PC-9 (cell line): ENCODE measurements around the gene SLC25A1.

Experiments
- EZH2 ChIP-seq: fragments of 200-600 bp; sonication (generic); IDR thresholded peaks from 2 replicates; pipeline ENCODE4 v1.8.0; 2017; ENCODE audit warnings: antibody characterized with exemption, low read depth
- TF ChIP-seq, protein P1 (sequence below): fragments of 200-600 bp; sonication (generic); conservative IDR thresholded peaks from 2 replicates; pipeline ENCODE4 v1.6.1; 2017; ENCODE audit warnings: mixed run types, antibody characterized with exemption, mild to moderate bottlenecking, moderate library complexity

DNA sequence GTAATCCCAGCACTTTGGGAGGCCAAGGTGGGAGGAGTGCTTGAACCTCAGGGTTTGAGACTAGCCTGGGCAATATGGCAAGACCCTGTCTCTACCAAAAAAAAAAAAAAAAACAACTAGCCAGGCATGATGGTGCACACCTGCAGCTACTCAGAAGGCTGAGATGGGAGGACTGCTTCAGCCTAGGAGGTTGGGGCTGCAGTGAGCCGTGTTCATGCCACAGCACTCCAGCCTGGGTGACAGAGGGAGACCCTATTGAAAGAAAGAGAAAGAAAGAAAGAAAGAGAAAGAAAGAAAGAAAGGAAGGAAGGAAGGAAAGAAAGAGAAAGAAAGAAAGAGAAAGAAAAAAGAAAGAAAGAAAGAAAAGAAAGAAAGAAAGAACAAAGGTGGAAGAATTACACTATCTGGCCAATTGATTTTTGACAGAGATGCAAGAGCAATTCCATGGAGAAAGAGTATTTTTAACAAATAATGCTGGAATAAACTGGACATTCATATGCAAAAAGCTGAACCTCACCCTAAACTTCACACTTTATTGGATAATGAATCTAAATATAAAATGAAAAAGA lies 33.9 kb upstream of the SLC25A1 start:
- TF ChIP-seq, protein P1, sequence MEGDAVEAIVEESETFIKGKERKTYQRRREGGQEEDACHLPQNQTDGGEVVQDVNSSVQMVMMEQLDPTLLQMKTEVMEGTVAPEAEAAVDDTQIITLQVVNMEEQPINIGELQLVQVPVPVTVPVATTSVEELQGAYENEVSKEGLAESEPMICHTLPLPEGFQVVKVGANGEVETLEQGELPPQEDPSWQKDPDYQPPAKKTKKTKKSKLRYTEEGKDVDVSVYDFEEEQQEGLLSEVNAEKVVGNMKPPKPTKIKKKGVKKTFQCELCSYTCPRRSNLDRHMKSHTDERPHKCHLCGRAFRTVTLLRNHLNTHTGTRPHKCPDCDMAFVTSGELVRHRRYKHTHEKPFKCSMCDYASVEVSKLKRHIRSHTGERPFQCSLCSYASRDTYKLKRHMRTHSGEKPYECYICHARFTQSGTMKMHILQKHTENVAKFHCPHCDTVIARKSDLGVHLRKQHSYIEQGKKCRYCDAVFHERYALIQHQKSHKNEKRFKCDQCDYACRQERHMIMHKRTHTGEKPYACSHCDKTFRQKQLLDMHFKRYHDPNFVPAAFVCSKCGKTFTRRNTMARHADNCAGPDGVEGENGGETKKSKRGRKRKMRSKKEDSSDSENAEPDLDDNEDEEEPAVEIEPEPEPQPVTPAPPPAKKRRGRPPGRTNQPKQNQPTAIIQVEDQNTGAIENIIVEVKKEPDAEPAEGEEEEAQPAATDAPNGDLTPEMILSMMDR: no peak
- no peak for TF ChIP-seq EZH2
